Immature natural killer cell (primary cell): Measurements from ENCODE around the gene PA2G4. TPM values are rescaled to one million over a fixed set of nuclear protein-coding genes. Genes with fewer than 3 reads are reported as not detected.

Experiments used
- DNase-seq, 3 donors: peaks; one replicate each; pipeline ENCODE4 v3.0.0; 2022; ENCODE audit warnings: mixed read lengths in 1 of 3
- H3K27ac Mint-ChIP-seq, 6 donors: one replicate each; pipeline ENCODE4 v1.8.0; 2020; ENCODE audit warnings: mixed read lengths in 6 of 6, mild to moderate bottlenecking in 5 of 6, inconsistent platforms in 4 of 6, moderate library complexity in 3 of 6
- H3K27me3 Mint-ChIP-seq, 3 donors: one replicate each; pipeline ENCODE4 v1.8.0; 2020 to 2021; ENCODE audit warnings: low read depth in 3 of 3, mild to moderate bottlenecking in 3 of 3, mixed read lengths in 3 of 3, moderate library complexity in 3 of 3, inconsistent platforms in 1 of 3
- H3K36me3 Mint-ChIP-seq, 3 donors: one replicate each; pipeline ENCODE4 v1.8.0; 2020; ENCODE audit warnings: mixed read lengths in 3 of 3, inconsistent platforms in 2 of 3, mild to moderate bottlenecking in 2 of 3
- H3K4me1 Mint-ChIP-seq, 2 donors: one replicate each; pipeline ENCODE4 v1.8.0; 2020; ENCODE audit warnings: inconsistent platforms in 2 of 2, mild to moderate bottlenecking in 2 of 2, mixed read lengths in 2 of 2, moderate library complexity in 1 of 2
- H3K4me3 Mint-ChIP-seq, 5 donors: one replicate each; pipeline ENCODE4 v1.8.0; 2020; ENCODE audit warnings: mild to moderate bottlenecking in 5 of 5, mixed read lengths in 5 of 5, inconsistent platforms in 3 of 5, moderate library complexity in 3 of 5
- H3K9me3 Mint-ChIP-seq, 6 donors: one replicate each; pipeline ENCODE4 v1.8.0; 2020; ENCODE audit warnings: mild to moderate bottlenecking in 6 of 6, mixed read lengths in 6 of 6, inconsistent platforms in 4 of 6, moderate library complexity in 3 of 6
- polyA plus RNA-seq, 3 donors: library from polyadenylated mRNA; unstranded; fragments of 300-500 nt; fragmentation: Illumina TruSeq; gene quantifications; one replicate each; pipeline ENCODE4 v1.2.3, GENCODE V29; 2021

PA2G4 gene
- polyA plus RNA-seq, 3 donors from 2014 or later = 192 to 222 (median 214) TPM

DNA sequence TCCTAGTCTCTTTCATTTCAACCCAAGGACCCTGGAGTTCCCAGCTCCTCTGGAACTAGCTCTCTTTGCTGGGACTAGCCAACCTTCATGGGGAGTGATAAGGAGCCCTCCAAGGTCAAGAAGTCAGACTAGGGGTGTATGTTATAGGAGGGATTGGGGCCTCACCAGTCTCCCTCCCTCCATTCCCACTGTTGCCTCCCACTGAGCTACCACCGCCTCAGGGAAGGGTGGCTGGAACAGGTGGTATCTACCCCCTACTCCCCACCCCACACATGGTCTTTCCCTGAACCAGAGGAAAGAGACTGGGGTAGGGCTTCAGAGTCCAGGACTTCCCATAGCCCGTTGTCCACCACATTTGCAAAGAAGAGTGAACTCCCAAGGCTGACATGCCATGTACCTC lies 22.0 kb upstream of the PA2G4 start:
- H3K27me3 Mint-ChIP-seq = peaks cover 2 to 8% (median 6%) of the 10 kb centered on the region in 3 donors
- H3K4me1 Mint-ChIP-seq = peaks cover 14% of the 10 kb centered on the region in 2 donors
- H3K4me3 Mint-ChIP-seq = no peak overlapping the region
- H3K36me3 Mint-ChIP-seq = no peaks in the 10 kb centered on the region
- no peak overlapping the region for H3K27ac Mint-ChIP-seq
- no peaks in the 10 kb centered on the region for H3K9me3 Mint-ChIP-seq
- no peak for DNase-seq

DNA sequence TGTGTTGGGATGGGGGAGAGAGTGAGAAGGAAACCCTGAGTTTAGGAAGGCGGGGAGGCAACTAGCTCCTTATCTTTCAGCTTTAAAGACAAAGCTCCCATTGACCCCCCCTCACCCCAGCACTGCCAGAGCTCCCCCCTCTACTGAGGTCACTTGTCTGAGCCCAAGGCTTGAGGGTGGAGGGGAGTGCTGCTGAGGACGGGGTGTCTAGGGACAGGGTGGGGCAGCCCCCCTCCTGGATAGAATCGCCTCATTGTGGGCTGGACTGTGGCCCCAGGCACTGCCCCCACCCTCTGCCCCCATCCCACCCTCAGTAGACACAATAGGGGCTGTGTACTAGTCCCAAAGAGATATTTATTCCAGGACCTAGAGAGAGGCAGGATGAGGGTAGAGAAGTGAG lies 21.4 kb upstream of the PA2G4 start:
- H3K36me3 Mint-ChIP-seq = no peaks in the 10 kb centered on the region
- H3K27me3 Mint-ChIP-seq = peaks cover 2 to 8% (median 6%) of the 10 kb centered on the region in 3 donors

DNA sequence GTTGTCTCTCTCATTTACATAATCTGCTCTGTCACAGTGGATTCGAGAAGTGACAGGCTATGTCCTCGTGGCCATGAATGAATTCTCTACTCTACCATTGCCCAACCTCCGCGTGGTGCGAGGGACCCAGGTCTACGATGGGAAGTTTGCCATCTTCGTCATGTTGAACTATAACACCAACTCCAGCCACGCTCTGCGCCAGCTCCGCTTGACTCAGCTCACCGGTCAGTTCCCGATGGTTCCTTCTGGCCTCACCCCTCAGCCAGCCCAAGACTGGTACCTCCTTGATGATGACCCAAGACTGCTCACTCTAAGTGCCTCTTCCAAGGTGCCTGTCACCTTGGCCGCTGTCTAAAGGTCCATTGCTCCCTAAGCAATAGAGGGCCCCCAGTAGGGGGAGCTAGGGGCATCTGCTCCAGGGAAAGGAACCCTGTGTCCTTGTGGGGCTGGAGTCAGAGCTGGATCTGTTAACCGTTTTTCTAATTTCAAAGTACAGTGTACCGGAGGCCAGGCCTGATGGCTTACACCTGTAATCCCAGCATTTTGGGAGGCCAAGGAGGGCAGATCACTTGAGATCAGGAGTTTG lies 19.3 kb upstream of the PA2G4 start:
- Mint-ChIP-seq H3K4me1 (peaks cover 0 to 6% of the 10 kb centered on the region in 2 donors), H3K4me3 (no peak overlapping the region), H3K27me3 (peaks cover 2 to 6% (median 4%) of the 10 kb centered on the region in 3 donors), H3K27ac (peak overlapping the region in 1 of 6 donors; percentile 45), H3K9me3 (no peaks in the 10 kb centered on the region), H3K36me3 (no peaks in the 10 kb centered on the region)
- DNase-seq = peak in 1 of 3 donors; percentile 11

More for the DNA sequence above, 21.4 kb upstream of the PA2G4 start:
- Mint-ChIP-seq H3K4me1 (peaks cover 14% of the 10 kb centered on the region in 2 donors), H3K9me3 (no peaks in the 10 kb centered on the region), H3K27ac (no peak overlapping the region), H3K4me3 (no peak overlapping the region)
- DNase-seq = no peak

DNA sequence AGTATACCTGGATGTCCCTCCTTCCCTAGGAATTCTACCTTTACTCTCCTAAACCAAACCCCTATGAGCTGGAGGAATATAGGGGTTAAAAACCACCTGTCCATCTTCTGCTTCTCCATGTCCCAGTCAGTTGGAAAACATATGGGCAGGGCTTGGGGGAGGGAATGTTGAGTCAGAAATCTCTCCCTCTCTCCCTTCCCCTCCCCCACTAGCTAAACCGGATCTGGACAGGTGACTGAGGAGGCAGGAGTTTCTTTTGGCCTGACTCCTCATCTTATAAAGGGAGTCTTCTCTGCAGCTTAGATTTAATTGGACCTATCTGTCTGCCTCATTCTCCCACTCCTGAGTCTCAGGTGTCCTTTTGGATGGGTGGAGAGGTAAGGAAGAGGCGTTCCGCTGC lies 18.3 kb upstream of the PA2G4 start:
- Mint-ChIP-seq H3K4me1 (no peaks in the 10 kb centered on the region), H3K27me3 (peaks cover 2 to 4% (median 2%) of the 10 kb centered on the region in 3 donors), H3K27ac (no peak overlapping the region), H3K4me3 (no peak overlapping the region), H3K36me3 (no peaks in the 10 kb centered on the region), H3K9me3 (no peaks in the 10 kb centered on the region)
- DNase-seq = no peak

DNA sequence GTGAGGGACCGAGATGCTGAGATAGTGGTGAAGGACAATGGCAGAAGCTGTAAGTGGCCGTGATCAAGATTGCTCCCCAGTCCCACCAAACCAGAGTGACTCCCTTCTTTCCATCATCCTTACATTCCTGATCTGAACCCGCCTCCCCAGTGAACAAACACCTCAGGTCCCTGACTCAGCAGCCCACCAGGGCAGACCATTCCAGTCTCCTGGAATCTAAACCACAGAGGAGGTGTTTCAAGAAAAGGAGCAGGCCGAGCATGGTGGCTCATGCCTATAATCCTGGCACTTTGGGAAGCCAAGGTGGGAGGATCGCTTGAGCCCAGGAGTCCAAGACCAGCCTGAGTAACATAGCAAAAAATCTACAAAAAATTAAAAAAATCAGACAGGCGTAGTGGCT lies 17.8 kb upstream of the PA2G4 start:
- no peak overlapping the region for H3K27ac Mint-ChIP-seq
- H3K36me3 Mint-ChIP-seq = no peaks in the 10 kb centered on the region
- H3K4me1 Mint-ChIP-seq = no peaks in the 10 kb centered on the region
- no peaks in the 10 kb centered on the region for H3K9me3 Mint-ChIP-seq
- no peak for DNase-seq
- no peak overlapping the region for H3K4me3 Mint-ChIP-seq
- peaks cover 0 to 4% (median 2%) of the 10 kb centered on the region in 3 donors for H3K27me3 Mint-ChIP-seq

DNA sequence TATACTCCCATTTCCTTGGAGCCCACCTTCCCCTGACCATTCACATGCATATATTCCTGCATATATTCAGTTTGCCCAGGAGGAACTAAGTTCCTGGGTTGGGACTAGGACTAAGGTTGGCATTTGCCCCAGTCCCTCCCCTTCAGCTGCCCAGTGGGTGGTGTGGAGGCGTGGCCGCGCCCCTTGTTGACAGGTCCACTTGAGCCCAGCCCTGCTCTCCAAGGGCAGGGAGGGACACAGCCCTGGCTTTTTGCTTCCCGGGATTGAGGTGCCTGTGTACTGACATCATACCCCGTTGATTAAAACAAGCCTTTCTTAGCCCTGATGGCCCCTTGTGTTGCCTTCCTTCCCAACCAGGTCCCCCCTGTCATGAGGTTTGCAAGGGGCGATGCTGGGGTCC lies 17.1 kb upstream of the PA2G4 start:
- DNase-seq = no peak
- H3K27me3 Mint-ChIP-seq = peaks cover 0 to 4% (median 0%) of the 10 kb centered on the region in 3 donors
- H3K4me3 Mint-ChIP-seq = no peak overlapping the region
- H3K9me3 Mint-ChIP-seq = no peaks in the 10 kb centered on the region
- H3K4me1 Mint-ChIP-seq = no peaks in the 10 kb centered on the region
- H3K27ac Mint-ChIP-seq = no peak overlapping the region
- no peaks in the 10 kb centered on the region for H3K36me3 Mint-ChIP-seq

DNA sequence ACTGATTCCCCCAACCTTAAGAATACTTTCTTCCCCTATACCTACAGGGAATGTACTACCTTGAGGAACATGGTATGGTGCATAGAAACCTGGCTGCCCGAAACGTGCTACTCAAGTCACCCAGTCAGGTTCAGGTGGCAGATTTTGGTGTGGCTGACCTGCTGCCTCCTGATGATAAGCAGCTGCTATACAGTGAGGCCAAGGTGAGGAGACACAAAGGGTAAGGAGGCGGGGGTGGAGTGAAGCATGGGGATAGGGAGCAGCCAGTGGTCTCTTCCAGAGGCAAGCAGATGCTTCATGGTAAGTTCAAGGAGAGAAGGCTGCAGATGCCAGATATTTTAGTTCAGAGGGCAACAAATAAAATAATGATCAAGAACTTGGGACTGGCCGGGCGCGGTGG lies 6.6 kb upstream of the PA2G4 start:
- Mint-ChIP-seq H3K9me3 (no peaks in the 10 kb centered on the region), H3K27ac (no peak overlapping the region), H3K36me3 (peaks cover 0 to 5% (median 0%) of the 10 kb centered on the region in 3 donors), H3K27me3 (peaks cover 0 to 10% (median 8%) of the 10 kb centered on the region in 3 donors), H3K4me3 (no peak overlapping the region), H3K4me1 (peaks cover 12 to 15% of the 10 kb centered on the region in 2 donors)
- DNase-seq = no peak

DNA sequence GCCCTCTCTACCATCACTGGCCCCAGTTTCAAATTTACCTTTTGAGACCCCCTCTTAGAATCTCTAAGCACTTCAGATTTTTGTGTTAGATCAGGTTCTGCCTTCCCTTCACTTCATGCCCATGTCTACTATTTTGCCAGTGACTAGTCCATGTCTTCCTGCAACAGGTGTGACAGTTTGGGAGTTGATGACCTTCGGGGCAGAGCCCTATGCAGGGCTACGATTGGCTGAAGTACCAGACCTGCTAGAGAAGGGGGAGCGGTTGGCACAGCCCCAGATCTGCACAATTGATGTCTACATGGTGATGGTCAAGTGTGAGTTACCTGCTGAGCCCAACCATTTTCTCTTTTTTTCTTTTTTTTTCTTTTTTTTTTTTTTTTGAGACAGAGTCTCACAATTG lies 5.8 kb upstream of the PA2G4 start:
- peaks cover 0 to 5% (median 0%) of the 10 kb centered on the region in 3 donors for H3K36me3 Mint-ChIP-seq
- peaks cover 20 to 23% of the 10 kb centered on the region in 2 donors for H3K4me1 Mint-ChIP-seq
- peaks cover 0 to 8% (median 6%) of the 10 kb centered on the region in 3 donors for H3K27me3 Mint-ChIP-seq
- DNase-seq = no peak
- H3K4me3 Mint-ChIP-seq = no peak overlapping the region
- no peak overlapping the region for H3K27ac Mint-ChIP-seq
- no peaks in the 10 kb centered on the region for H3K9me3 Mint-ChIP-seq

DNA sequence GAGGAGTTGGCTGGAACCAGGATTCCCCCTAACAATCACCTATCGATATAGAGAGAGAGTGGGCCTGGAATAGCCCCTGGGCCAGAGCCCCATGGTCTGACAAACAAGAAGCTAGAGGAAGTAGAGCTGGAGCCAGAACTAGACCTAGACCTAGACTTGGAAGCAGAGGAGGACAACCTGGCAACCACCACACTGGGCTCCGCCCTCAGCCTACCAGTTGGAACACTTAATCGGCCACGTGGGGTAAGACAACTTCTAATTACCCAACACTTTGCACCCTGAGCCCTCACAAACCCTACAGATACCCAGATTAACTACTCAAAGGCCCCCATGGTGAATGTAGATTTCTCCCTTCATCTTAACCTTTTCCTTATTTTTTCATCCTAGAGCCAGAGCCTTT lies 4.6 kb upstream of the PA2G4 start:
- H3K9me3 Mint-ChIP-seq = no peaks in the 10 kb centered on the region
- H3K4me1 Mint-ChIP-seq = peaks cover 30 to 35% of the 10 kb centered on the region in 2 donors
- H3K36me3 Mint-ChIP-seq = peaks cover 0 to 5% (median 0%) of the 10 kb centered on the region in 3 donors
- peaks cover 4 to 15% (median 6%) of the 10 kb centered on the region in 3 donors for H3K27me3 Mint-ChIP-seq
- no peak for DNase-seq
- H3K4me3 Mint-ChIP-seq = no peak overlapping the region
- H3K27ac Mint-ChIP-seq = peak overlapping the region in 3 of 6 donors; percentile 0 to 36 (median 33)

DNA sequence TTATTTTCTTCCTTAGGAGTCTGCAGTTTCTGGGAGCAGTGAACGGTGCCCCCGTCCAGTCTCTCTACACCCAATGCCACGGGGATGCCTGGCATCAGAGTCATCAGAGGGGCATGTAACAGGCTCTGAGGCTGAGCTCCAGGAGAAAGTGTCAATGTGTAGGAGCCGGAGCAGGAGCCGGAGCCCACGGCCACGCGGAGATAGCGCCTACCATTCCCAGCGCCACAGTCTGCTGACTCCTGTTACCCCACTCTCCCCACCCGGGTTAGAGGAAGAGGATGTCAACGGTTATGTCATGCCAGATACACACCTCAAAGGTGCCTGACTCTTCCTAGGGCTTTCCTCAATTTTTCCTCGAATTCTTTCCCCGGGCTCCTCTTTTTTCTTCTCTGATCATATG lies 3.3 kb upstream of the PA2G4 start:
- Mint-ChIP-seq H3K4me3 (no peak overlapping the region), H3K27ac (peak overlapping the region in 3 of 6 donors; percentile 69 to 98 (median 97)), H3K4me1 (peaks cover 43 to 47% of the 10 kb centered on the region in 2 donors)

DNA sequence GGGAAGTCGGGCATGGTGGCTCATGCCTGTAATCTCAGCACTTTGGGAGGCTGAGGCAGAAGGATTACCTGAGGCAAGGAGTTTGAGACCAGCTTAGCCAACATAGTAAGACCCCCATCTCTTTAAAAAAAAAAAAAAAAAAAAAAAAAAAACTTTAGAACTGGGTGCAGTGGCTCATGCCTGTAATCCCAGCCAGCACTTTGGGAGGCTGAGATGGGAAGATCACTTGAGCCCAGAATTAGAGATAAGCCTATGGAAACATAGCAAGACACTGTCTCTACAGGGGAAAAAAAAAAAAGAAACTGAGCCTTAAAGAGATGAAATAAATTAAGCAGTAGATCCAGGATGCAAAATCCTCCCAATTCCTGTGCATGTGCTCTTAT lies 1.7 kb upstream of the PA2G4 start:
- peak overlapping the region; percentile 92 to 100 (median 96) for H3K4me3 Mint-ChIP-seq
- H3K27ac Mint-ChIP-seq = peak overlapping the region; percentile 93 to 99 (median 96)
- peaks cover 0 to 5% (median 5%) of the 10 kb centered on the region in 3 donors for H3K36me3 Mint-ChIP-seq
- no peak for DNase-seq
- H3K27me3 Mint-ChIP-seq = peaks cover 4 to 14% (median 7%) of the 10 kb centered on the region in 3 donors
- H3K9me3 Mint-ChIP-seq = no peaks in the 10 kb centered on the region
- peaks cover 50 to 57% of the 10 kb centered on the region in 2 donors for H3K4me1 Mint-ChIP-seq

More for the DNA sequence above, 3.3 kb upstream of the PA2G4 start:
- Mint-ChIP-seq H3K27me3 (peaks cover 4 to 12% (median 7%) of the 10 kb centered on the region in 3 donors), H3K9me3 (no peaks in the 10 kb centered on the region), H3K36me3 (peaks cover 0 to 5% (median 0%) of the 10 kb centered on the region in 3 donors)
- no peak for DNase-seq

DNA sequence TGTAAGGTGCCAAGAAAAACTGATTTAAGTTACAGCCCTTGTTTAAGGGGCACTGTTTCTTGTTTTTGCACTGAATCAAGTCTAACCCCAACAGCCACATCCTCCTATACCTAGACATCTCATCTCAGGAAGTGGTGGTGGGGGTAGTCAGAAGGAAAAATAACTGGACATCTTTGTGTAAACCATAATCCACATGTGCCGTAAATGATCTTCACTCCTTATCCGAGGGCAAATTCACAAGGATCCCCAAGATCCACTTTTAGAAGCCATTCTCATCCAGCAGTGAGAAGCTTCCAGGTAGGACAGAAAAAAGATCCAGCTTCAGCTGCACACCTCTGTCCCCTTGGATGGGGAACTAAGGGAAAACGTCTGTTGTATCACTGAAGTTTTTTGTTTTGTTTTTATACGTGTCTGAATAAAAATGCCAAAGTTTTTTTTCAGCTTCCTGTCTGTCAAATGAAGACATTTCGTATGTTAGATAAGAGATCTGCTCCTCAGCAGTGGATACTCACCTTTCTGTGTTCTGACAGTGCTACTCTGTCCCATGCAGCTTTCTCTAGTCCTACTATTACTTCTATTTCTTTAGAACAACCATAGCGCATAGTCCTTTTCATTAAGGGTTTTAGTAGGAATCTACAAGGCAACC lies 1.2 kb upstream of the PA2G4 start:
- Mint-ChIP-seq H3K27ac (peak overlapping the region; percentile 93 to 99 (median 96)), H3K36me3 (peaks cover 0 to 10% (median 5%) of the 10 kb centered on the region in 3 donors), H3K27me3 (peaks cover 4 to 13% (median 7%) of the 10 kb centered on the region in 3 donors), H3K4me3 (peak overlapping the region; percentile 92 to 100 (median 96)), H3K9me3 (no peaks in the 10 kb centered on the region), H3K4me1 (peaks cover 50 to 57% of the 10 kb centered on the region in 2 donors)
- peak; percentile 44 to 49 (median 49) for DNase-seq

DNA sequence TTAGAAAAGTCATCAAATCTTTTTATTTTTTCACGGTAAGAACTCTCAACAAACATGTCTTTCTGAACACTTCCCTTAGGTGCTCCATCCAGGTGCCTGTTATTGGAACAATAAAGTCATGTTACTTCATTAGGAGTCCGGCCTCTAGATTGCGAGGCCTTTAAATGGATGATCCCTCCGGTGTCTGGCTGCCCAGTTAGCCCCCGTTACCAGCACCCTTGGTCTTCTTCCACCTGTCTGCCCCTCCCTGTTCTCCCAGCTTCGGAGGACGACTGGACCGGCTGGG lies 593 bp upstream of the PA2G4 start:
- Mint-ChIP-seq H3K27me3 (peaks cover 4 to 11% (median 7%) of the 10 kb centered on the region in 3 donors), H3K36me3 (peaks cover 0 to 15% (median 5%) of the 10 kb centered on the region in 3 donors), H3K9me3 (no peaks in the 10 kb centered on the region), H3K27ac (peak overlapping the region; percentile 93 to 99 (median 96)), H3K4me3 (peak overlapping the region; percentile 92 to 100 (median 96)), H3K4me1 (peaks cover 50 to 57% of the 10 kb centered on the region in 2 donors)
- no peak for DNase-seq

DNA sequence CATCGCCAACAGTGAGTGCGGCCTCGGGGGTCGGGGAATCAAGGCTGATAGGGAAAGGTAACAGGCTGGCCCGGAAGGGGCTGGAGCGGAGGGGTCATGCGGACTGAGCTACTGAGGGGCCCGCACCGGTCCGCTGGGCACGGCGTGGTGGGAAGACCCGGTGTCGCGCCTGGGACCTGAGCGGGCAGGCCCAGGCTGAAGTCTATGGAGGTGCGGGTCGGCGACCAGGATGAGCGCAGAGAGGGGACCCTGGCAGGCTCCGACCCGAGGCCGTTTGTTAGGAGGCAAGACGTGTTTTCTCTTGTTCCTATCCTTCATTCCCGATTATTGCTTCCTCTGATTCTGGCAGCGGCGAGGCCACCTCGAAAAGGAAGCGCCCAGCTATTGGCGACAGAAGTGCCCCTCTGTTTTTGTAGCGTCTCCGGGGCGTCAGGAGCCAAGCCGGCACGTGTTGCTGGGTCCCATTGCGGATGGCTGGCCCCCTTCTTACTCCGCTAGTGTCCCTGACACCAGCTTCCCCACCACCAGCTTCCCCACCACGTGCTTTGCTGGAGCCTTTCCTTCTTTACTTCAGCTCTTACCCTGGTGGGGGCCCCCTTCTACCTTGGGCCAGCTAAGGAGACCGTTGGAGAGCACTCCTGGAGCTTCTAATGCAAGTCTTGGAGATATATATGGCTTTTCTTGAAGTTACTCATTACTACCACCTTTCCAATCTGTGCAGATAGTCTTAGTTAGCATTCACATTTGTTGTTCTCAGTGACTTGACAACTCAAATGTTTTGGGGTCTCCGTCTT lies 653 bp downstream of the PA2G4 start:
- DNase-seq = peak in 1 of 3 donors; percentile 13
- Mint-ChIP-seq H3K27me3 (peaks cover 4 to 11% (median 7%) of the 10 kb centered on the region in 3 donors), H3K4me3 (peak overlapping the region; percentile 92 to 100 (median 96)), H3K9me3 (no peaks in the 10 kb centered on the region), H3K36me3 (peaks cover 0 to 21% (median 5%) of the 10 kb centered on the region in 3 donors), H3K4me1 (peaks cover 50 to 57% of the 10 kb centered on the region in 2 donors), H3K27ac (peak overlapping the region; percentile 93 to 99 (median 96))
